ENCODE data around the gene FAM117A. TPM values are rescaled to one million over a fixed set of nuclear protein-coding genes. Genes with fewer than 3 reads are reported as not detected.

The FAM117A gene
- total and polyA plus RNA-seq, 10 of the 15 experiments (the other 5 are each of a cell fraction or from before 2014, with no cell fraction given): 2.1 to 29.6 (median 20.0) TPM

- WGBS (ENCODE audit: insufficient coverage, insufficient replicate concordance, low lambda C conversion rate, missing lambda C conversion rate): 45% methylated on average over 9 of the region's 9 CpGs
- CTCF ChIA-PET: interaction anchor here (0.6 to 1.9 kb wide), 8 partner anchors 9 to 405 kb away, joined by 3 to 8 read pairs (median 3); partner anchors contain the start of gene SLC35B1
Measured at GRCh38 chr17:49681106-49681979, 82.6 kb downstream of the FAM117A start.

GRCh38 chr17:49680314-49680713 lies 83.6 kb downstream of the FAM117A start:
- Histone ChIP-seq H3K79me2 (ENCODE audit: control insufficient read depth, insufficient read depth, low read length) (peaks cover 18% of the 10 kb centered on the region), H4K20me1 (ENCODE audit: control insufficient read depth, insufficient read depth) (peaks cover 3% of the 10 kb centered on the region; the same call in 1 of the 2 replicates), H3K36me3 (ENCODE audit: control insufficient read depth in 2 of 2, insufficient read depth in 2 of 2, low read length in 1 of 2) (no peaks in the 10 kb centered on the region), H3K9me3 (replicated peaks; ENCODE audit: control insufficient read depth, insufficient read depth, low read length) (no peaks in the 10 kb centered on the region), H2AFZ (ENCODE audit: control insufficient read depth, low read depth, low read length) (no peak overlapping the region), H3K9ac (ENCODE audit: control insufficient read depth, insufficient read depth, low read length) (no peak overlapping the region), H3K4me3 (no peak overlapping the region), H3K4me2 (ENCODE audit: control insufficient read depth, insufficient read depth) (no peak overlapping the region), H3K27ac (ENCODE audit: control insufficient read depth, insufficient read depth) (no peak overlapping the region), H3K4me1 (ENCODE audit: control insufficient read depth, insufficient read depth, low read length) (peaks cover 4% of the 10 kb centered on the region; the same call in 1 of the 2 replicates), H3K27me3 (replicated peaks in 1 of 2; ENCODE audit: control insufficient read depth in 2 of 2, insufficient read depth in 2 of 2, low read length in 1 of 2) (no peaks in the 10 kb centered on the region; a peak in 1 of 4 replicates)
- FAIRE-seq (no peak), ATAC-seq (no peak), DNase-seq (ENCODE audit: low read depth, low spot score) (no peak)
- 40% methylated on average over 6 of the region's 6 CpGs for WGBS (ENCODE audit: insufficient coverage, insufficient replicate concordance, low lambda C conversion rate, missing lambda C conversion rate)
- intact Hi-C loops (cut with micrococcal nuclease; ENCODE audit: unreplicated experiment): no loop called here
- no TSS peak for BruUV-seq (replicated peaks)
- in situ Hi-C loops (cut with MboI): no loop called here
- ChIA-PET CTCF (interaction anchor here (1.0 to 2.4 kb wide), 5 partner anchors 9 to 111 kb away, joined by 4 to 13 read pairs (median 7); no protein-coding TSS in a partner anchor), RAD21 (ENCODE audit: unreplicated experiment) (interaction anchor here (1.2 kb wide), 1 partner anchor 110 kb away, joined by 4 read pairs; no protein-coding TSS in a partner anchor), POLR2A (interaction anchor here (0.7 kb wide), 1 partner anchor 93 kb away, joined by 3 read pairs; no protein-coding TSS in a partner anchor), SMC1A (ENCODE audit: uncharacterized antibody, unreplicated experiment) (no interaction called here)
- TF ChIP-seq ELK1 (IDR thresholded peaks at IDR 0.05; ENCODE audit: low read depth, low read length) (no peak), ESRRA (IDR thresholded peaks at IDR 0.05; ENCODE audit: low read length) (no peak), SIN3A (IDR thresholded peaks at IDR 0.05; ENCODE audit: low read depth, low read length) (no peak), RFX5 (IDR thresholded peaks at IDR 0.05; ENCODE audit: low read depth, low read length) (no peak), MTA3 (IDR thresholded peaks at IDR 0.05; ENCODE audit: borderline replicate concordance, low read length) (no peak), TCF7 (IDR thresholded peaks at IDR 0.05; ENCODE audit: borderline replicate concordance) (no peak), TBL1XR1 (IDR thresholded peaks at IDR 0.05; ENCODE audit: low read depth, low read length) (no peak)
- TF ChIP-seq, protein P1, sequence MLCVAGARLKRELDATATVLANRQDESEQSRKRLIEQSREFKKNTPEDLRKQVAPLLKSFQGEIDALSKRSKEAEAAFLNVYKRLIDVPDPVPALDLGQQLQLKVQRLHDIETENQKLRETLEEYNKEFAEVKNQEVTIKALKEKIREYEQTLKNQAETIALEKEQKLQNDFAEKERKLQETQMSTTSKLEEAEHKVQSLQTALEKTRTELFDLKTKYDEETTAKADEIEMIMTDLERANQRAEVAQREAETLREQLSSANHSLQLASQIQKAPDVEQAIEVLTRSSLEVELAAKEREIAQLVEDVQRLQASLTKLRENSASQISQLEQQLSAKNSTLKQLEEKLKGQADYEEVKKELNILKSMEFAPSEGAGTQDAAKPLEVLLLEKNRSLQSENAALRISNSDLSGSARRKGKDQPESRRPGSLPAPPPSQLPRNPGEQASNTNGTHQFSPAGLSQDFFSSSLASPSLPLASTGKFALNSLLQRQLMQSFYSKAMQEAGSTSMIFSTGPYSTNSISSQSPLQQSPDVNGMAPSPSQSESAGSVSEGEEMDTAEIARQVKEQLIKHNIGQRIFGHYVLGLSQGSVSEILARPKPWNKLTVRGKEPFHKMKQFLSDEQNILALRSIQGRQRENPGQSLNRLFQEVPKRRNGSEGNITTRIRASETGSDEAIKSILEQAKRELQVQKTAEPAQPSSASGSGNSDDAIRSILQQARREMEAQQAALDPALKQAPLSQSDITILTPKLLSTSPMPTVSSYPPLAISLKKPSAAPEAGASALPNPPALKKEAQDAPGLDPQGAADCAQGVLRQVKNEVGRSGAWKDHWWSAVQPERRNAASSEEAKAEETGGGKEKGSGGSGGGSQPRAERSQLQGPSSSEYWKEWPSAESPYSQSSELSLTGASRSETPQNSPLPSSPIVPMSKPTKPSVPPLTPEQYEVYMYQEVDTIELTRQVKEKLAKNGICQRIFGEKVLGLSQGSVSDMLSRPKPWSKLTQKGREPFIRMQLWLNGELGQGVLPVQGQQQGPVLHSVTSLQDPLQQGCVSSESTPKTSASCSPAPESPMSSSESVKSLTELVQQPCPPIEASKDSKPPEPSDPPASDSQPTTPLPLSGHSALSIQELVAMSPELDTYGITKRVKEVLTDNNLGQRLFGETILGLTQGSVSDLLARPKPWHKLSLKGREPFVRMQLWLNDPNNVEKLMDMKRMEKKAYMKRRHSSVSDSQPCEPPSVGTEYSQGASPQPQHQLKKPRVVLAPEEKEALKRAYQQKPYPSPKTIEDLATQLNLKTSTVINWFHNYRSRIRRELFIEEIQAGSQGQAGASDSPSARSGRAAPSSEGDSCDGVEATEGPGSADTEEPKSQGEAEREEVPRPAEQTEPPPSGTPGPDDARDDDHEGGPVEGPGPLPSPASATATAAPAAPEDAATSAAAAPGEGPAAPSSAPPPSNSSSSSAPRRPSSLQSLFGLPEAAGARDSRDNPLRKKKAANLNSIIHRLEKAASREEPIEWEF (IDR thresholded peaks at IDR 0.05; ENCODE audit: insufficient replicate concordance, low read depth, low read length): no peak

More at GRCh38 chr17:49681106-49681979, 82.6 kb downstream of the FAM117A start:
- no peaks in the 10 kb centered on the region for H4K20me1 ChIP-seq (ENCODE audit: control insufficient read depth, insufficient read depth)
- ChIA-PET POLR2A (no interaction called here), RAD21 (ENCODE audit: unreplicated experiment) (no interaction called here), SMC1A (ENCODE audit: uncharacterized antibody, unreplicated experiment) (interaction anchor here (0.5 to 1.8 kb wide), 7 partner anchors 10 to 321 kb away, joined by 3 to 6 read pairs (median 3); no protein-coding TSS in a partner anchor)
- no peaks in the 10 kb centered on the region; a peak in 1 of 4 replicates for H3K27me3 ChIP-seq (replicated peaks in 1 of 2; ENCODE audit: control insufficient read depth in 2 of 2, insufficient read depth in 2 of 2, low read length in 1 of 2)
- intact Hi-C loops (cut with micrococcal nuclease; ENCODE audit: unreplicated experiment): no loop called here
- no peak for ATAC-seq
- H3K9me3 ChIP-seq (replicated peaks; ENCODE audit: control insufficient read depth, insufficient read depth, low read length): no peaks in the 10 kb centered on the region
- H3K79me2 ChIP-seq (ENCODE audit: control insufficient read depth, insufficient read depth, low read length): peaks cover 9% of the 10 kb centered on the region
- H3K4me2 ChIP-seq (ENCODE audit: control insufficient read depth, insufficient read depth): no peak overlapping the region
- BruUV-seq (replicated peaks): no TSS peak
- no peak overlapping the region for H3K27ac ChIP-seq (ENCODE audit: control insufficient read depth, insufficient read depth)
- H3K9ac ChIP-seq (ENCODE audit: control insufficient read depth, insufficient read depth, low read length): no peak overlapping the region
- H3K4me1 ChIP-seq (ENCODE audit: control insufficient read depth, insufficient read depth, low read length): no peaks in the 10 kb centered on the region
- TF ChIP-seq SRF (IDR thresholded peaks at IDR 0.05; ENCODE audit: low read depth in 2 of 2, low read length in 2 of 2) (no peak), MTA2 (IDR thresholded peaks at IDR 0.05; ENCODE audit: low read depth) (no peak), DPF2 (IDR thresholded peaks at IDR 0.05) (no peak)
- no peak overlapping the region for H3K4me3 ChIP-seq
- no peaks in the 10 kb centered on the region for H3K36me3 ChIP-seq (ENCODE audit: control insufficient read depth in 2 of 2, insufficient read depth in 2 of 2, low read length in 1 of 2)
- DNase-seq (ENCODE audit: low read depth, low spot score): no peak
- no peak overlapping the region for H2AFZ ChIP-seq (ENCODE audit: control insufficient read depth, low read depth, low read length)
- FAIRE-seq: no peak
- in situ Hi-C loops (cut with MboI): no loop called here

All from GM12878 (cell line).